ENCODE results near the gene GAS1. TPM values are rescaled to one million over a fixed set of nuclear protein-coding genes. Genes with fewer than 3 reads are reported as not detected.

GAS1 gene
- total and polyA plus RNA-seq, 10 of the 15 experiments (the other 5 are each of a cell fraction or from before 2014, with no cell fraction given): not detected

DNA sequence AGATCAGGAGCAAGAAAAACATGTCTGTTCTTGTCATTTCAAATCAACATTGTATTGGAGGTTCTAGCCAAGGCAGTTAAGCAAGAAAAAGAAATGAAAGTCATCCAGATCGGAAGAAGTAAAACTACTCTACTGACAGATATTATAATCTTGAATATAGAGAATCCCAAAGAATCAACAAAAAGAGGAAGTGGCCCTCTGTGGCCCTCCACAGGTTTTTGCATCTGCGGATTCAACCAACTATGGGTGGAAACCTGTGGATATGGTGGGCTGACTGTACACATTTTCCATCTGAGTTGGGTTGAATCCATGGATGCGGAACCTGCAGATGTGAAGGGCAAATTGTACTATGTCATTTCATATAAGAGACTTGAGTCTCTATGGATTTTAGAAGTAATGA, 35.1 kb downstream of the GAS1 start:
- FAIRE-seq (no peak), DNase-seq (ENCODE audit: low read depth, low spot score) (no peak), ATAC-seq (no peak)
- 59% methylated on average over 3 of the region's 3 CpGs for WGBS (ENCODE audit: insufficient coverage, insufficient replicate concordance, low lambda C conversion rate, missing lambda C conversion rate)
- in situ Hi-C loops (cut with MboI): no loop called here
- ChIA-PET POLR2A (no interaction called here), RAD21 (ENCODE audit: unreplicated experiment) (no interaction called here), SMC1A (ENCODE audit: uncharacterized antibody, unreplicated experiment) (no interaction called here), CTCF (no interaction called here)
- Histone ChIP-seq H2AFZ (ENCODE audit: control insufficient read depth, low read depth, low read length) (no peak overlapping the region), H3K27me3 (replicated peaks in 1 of 2; ENCODE audit: control insufficient read depth in 2 of 2, insufficient read depth in 2 of 2, low read length in 1 of 2) (no peaks in the 10 kb centered on the region), H3K9me3 (replicated peaks; ENCODE audit: control insufficient read depth, insufficient read depth, low read length) (no peaks in the 10 kb centered on the region), H3K4me3 (no peak overlapping the region), H3K4me1 (ENCODE audit: control insufficient read depth, insufficient read depth, low read length) (no peaks in the 10 kb centered on the region), H3K79me2 (ENCODE audit: control insufficient read depth, insufficient read depth, low read length) (no peaks in the 10 kb centered on the region), H3K9ac (ENCODE audit: control insufficient read depth, insufficient read depth, low read length) (no peak overlapping the region), H4K20me1 (ENCODE audit: control insufficient read depth, insufficient read depth) (no peaks in the 10 kb centered on the region), H3K27ac (ENCODE audit: control insufficient read depth, insufficient read depth) (no peak overlapping the region), H3K4me2 (ENCODE audit: control insufficient read depth, insufficient read depth) (no peak overlapping the region), H3K36me3 (ENCODE audit: control insufficient read depth in 2 of 2, insufficient read depth in 2 of 2, low read length in 1 of 2) (no peaks in the 10 kb centered on the region)
- TF ChIP-seq PAX5 (IDR thresholded peaks at IDR 0.05; ENCODE audit: borderline replicate concordance, low read depth, low read length) (no peak), SPI1 (IDR thresholded peaks at IDR 0.05; ENCODE audit: borderline replicate concordance, insufficient read depth, low read depth, low read length) (peak; percentile 60; the same call in 1 of the 2 replicates)
- BruUV-seq (replicated peaks): no TSS peak
- intact Hi-C loops (cut with micrococcal nuclease; ENCODE audit: unreplicated experiment): no loop called here

- intact Hi-C loops (cut with micrococcal nuclease; ENCODE audit: unreplicated experiment) (no loop called here), in situ Hi-C loops (cut with MboI) (no loop called here)
- H3K9me3 ChIP-seq (replicated peaks; ENCODE audit: control insufficient read depth, insufficient read depth, low read length): no peaks in the 10 kb centered on the region
- ATAC-seq (no peak), FAIRE-seq (no peak), DNase-seq (ENCODE audit: low read depth, low spot score) (no peak)
- no peak overlapping the region for H3K4me3 ChIP-seq
- H2AFZ ChIP-seq (ENCODE audit: control insufficient read depth, low read depth, low read length): no peak overlapping the region
- RAD21 ChIA-PET (ENCODE audit: unreplicated experiment): no interaction called here
- SMC1A ChIA-PET (ENCODE audit: uncharacterized antibody, unreplicated experiment): no interaction called here
- H3K27ac ChIP-seq (ENCODE audit: control insufficient read depth, insufficient read depth): no peak overlapping the region
- no peaks in the 10 kb centered on the region for H3K36me3 ChIP-seq (ENCODE audit: control insufficient read depth in 2 of 2, insufficient read depth in 2 of 2, low read length in 1 of 2)
- POLR2A ChIA-PET: no interaction called here
- CTCF ChIA-PET: no interaction called here
- WGBS (ENCODE audit: insufficient coverage, insufficient replicate concordance, low lambda C conversion rate, missing lambda C conversion rate): 95% methylated on average over 2 of the region's 2 CpGs
- no peak overlapping the region for H3K4me2 ChIP-seq (ENCODE audit: control insufficient read depth, insufficient read depth)
- no peak for TF ChIP-seq MYC (IDR thresholded peaks at IDR 0.05; ENCODE audit: insufficient read depth, insufficient read length, insufficient replicate concordance, low read length, severe bottlenecking)
- TF ChIP-seq, protein P1, sequence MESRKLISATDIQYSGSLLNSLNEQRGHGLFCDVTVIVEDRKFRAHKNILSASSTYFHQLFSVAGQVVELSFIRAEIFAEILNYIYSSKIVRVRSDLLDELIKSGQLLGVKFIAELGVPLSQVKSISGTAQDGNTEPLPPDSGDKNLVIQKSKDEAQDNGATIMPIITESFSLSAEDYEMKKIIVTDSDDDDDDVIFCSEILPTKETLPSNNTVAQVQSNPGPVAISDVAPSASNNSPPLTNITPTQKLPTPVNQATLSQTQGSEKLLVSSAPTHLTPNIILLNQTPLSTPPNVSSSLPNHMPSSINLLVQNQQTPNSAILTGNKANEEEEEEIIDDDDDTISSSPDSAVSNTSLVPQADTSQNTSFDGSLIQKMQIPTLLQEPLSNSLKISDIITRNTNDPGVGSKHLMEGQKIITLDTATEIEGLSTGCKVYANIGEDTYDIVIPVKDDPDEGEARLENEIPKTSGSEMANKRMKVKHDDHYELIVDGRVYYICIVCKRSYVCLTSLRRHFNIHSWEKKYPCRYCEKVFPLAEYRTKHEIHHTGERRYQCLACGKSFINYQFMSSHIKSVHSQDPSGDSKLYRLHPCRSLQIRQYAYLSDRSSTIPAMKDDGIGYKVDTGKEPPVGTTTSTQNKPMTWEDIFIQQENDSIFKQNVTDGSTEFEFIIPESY (IDR thresholded peaks at IDR 0.05): no peak
- TF ChIP-seq PAX8 (IDR thresholded peaks at IDR 0.05): no peak
- no peak for TF ChIP-seq HSF1 (IDR thresholded peaks at IDR 0.05; ENCODE audit: low read depth, low read length)
- TF ChIP-seq JUNB (IDR thresholded peaks at IDR 0.05): no peak
- no peak overlapping the region for H3K9ac ChIP-seq (ENCODE audit: control insufficient read depth, insufficient read depth, low read length)
- H3K27me3 ChIP-seq (replicated peaks in 1 of 2; ENCODE audit: control insufficient read depth in 2 of 2, insufficient read depth in 2 of 2, low read length in 1 of 2): peaks cover 0 to 2% of the 10 kb centered on the region in 2 experiments; a peak in 2 of 4 replicates
- no peaks in the 10 kb centered on the region for H3K79me2 ChIP-seq (ENCODE audit: control insufficient read depth, insufficient read depth, low read length)
- no TSS peak for BruUV-seq (replicated peaks)
- H3K4me1 ChIP-seq (ENCODE audit: control insufficient read depth, insufficient read depth, low read length): no peaks in the 10 kb centered on the region
- no peaks in the 10 kb centered on the region for H4K20me1 ChIP-seq (ENCODE audit: control insufficient read depth, insufficient read depth)
Measured at GRCh38 chr9:86909388-86909787, 37.9 kb downstream of the GAS1 start.
